ENCODE data around the gene ABHD16B. TPM values are rescaled to one million over a fixed set of nuclear protein-coding genes. Genes with fewer than 3 reads are reported as not detected.

ABHD16B gene
- total and polyA plus RNA-seq, 10 of the 15 experiments (the other 5 are each of a cell fraction or from before 2014, with no cell fraction given), result 0.13 TPM; not detected in 9

DNA sequence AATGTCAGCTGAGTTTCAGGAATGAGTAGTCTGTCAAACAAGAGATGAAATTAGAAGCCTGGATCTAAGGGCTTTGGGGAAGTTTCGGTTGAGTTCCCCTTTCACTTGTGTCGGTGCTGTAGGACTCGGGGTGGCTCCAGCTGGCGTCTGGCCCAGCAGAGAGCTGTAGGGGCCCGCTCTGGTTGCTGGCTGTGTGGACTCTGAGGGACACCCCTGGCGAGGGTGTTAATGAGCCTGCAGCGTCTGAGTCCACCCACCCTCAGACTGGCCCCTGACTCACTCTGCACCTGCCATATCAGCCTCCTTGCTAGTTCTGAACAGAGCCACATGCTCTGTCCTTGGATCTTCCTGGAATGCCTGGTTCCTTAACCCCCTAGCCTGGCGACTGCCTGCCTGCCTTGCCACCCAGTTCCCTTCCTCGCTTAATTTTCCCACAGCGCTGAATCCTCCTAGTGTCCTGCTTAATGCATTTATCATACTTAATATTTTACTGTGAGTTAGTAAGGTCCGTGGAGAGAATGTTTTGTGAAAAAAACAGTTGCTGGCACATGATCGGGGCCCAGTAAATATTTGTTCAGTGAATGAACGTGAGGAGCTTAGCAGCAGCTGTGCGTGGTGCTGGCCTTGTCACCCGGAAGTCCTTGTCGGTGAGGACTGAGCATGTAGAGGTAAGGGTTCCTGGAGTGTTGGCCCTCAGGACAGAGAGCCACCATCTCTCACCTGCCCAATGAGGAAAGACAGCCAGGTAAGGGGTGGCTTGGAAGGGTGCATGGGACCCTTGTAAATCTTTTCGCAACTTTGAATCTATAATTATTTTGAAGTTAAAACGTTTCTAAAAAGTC lies 35.2 kb downstream of the ABHD16B start (continued):
- no peak for TF ChIP-seq POLR2AphosphoS2 (IDR thresholded peaks at IDR 0.05; ENCODE audit: low read depth, low read length)
- peak; percentile 52; the same call in 1 of the 2 replicates for TF ChIP-seq IKZF1 (conservative IDR thresholded peaks at IDR 0.05)
- TF ChIP-seq POU2F2 (IDR thresholded peaks at IDR 0.05; ENCODE audit: borderline replicate concordance, low read depth, low read length), result no peak
- no peak for TF ChIP-seq CHD2 (IDR thresholded peaks at IDR 0.05; ENCODE audit: borderline replicate concordance, low read depth, low read length)
- no peak for TF ChIP-seq BCLAF1 (IDR thresholded peaks at IDR 0.05)
- TF ChIP-seq, protein P1, sequence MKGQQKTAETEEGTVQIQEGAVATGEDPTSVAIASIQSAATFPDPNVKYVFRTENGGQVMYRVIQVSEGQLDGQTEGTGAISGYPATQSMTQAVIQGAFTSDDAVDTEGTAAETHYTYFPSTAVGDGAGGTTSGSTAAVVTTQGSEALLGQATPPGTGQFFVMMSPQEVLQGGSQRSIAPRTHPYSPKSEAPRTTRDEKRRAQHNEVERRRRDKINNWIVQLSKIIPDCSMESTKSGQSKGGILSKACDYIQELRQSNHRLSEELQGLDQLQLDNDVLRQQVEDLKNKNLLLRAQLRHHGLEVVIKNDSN (IDR thresholded peaks at IDR 0.05; ENCODE audit: borderline replicate concordance, extremely low read length, insufficient read depth, low read depth, low read length), result no peak
- TF ChIP-seq, protein P2, sequence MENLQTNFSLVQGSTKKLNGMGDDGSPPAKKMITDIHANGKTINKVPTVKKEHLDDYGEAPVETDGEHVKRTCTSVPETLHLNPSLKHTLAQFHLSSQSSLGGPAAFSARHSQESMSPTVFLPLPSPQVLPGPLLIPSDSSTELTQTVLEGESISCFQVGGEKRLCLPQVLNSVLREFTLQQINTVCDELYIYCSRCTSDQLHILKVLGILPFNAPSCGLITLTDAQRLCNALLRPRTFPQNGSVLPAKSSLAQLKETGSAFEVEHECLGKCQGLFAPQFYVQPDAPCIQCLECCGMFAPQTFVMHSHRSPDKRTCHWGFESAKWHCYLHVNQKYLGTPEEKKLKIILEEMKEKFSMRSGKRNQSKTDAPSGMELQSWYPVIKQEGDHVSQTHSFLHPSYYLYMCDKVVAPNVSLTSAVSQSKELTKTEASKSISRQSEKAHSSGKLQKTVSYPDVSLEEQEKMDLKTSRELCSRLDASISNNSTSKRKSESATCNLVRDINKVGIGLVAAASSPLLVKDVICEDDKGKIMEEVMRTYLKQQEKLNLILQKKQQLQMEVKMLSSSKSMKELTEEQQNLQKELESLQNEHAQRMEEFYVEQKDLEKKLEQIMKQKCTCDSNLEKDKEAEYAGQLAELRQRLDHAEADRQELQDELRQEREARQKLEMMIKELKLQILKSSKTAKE (IDR thresholded peaks at IDR 0.05; ENCODE audit: low read depth, poor library complexity, severe bottlenecking), result peak; percentile 49
- TF ChIP-seq NR2F1 (conservative IDR thresholded peaks at IDR 0.05), result no peak
- no peak for TF ChIP-seq NRF1 (conservative IDR thresholded peaks at IDR 0.05; ENCODE audit: low read depth, low read length)
- TF ChIP-seq RAD21 (IDR thresholded peaks at IDR 0.05; ENCODE audit: insufficient read depth, low read depth, low read length), result 0 out of 2 replicates have a peak, but pooled peaks have one; percentile 8
- no peak for TF ChIP-seq STAT1 (conservative IDR thresholded peaks at IDR 0.05)
- no peak for TF ChIP-seq CEBPZ (IDR thresholded peaks at IDR 0.05; ENCODE audit: low read depth, low read length)
- TF ChIP-seq, protein P3, sequence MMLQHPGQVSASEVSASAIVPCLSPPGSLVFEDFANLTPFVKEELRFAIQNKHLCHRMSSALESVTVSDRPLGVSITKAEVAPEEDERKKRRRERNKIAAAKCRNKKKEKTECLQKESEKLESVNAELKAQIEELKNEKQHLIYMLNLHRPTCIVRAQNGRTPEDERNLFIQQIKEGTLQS (IDR thresholded peaks at IDR 0.05; ENCODE audit: borderline replicate concordance, extremely low read depth, low read depth, low read length), result no peak
- no peak for TF ChIP-seq BMI1 (IDR thresholded peaks at IDR 0.05; ENCODE audit: borderline replicate concordance)
- no peak for TF ChIP-seq KAT2A (conservative IDR thresholded peaks at IDR 0.05; ENCODE audit: control insufficient read depth, low read depth, low read length)
- no peak for TF ChIP-seq SMARCA5 (IDR thresholded peaks at IDR 0.05)
- no peak for TF ChIP-seq JUND (IDR thresholded peaks at IDR 0.05; ENCODE audit: low read depth, low read length)
- 0 out of 2 replicates have a peak, but pooled peaks have one; percentile 1 for TF ChIP-seq RUNX3 (IDR thresholded peaks at IDR 0.05; ENCODE audit: low read length)
- TF ChIP-seq NFIC (IDR thresholded peaks at IDR 0.05; ENCODE audit: low read depth, low read length), result no peak; the same call in 1 of the 2 replicates
